Measurements from ENCODE around the gene CSAD. TPM values are rescaled to one million over a fixed set of nuclear protein-coding genes. Genes with fewer than 3 reads are reported as not detected.

The CSAD gene, protein sequence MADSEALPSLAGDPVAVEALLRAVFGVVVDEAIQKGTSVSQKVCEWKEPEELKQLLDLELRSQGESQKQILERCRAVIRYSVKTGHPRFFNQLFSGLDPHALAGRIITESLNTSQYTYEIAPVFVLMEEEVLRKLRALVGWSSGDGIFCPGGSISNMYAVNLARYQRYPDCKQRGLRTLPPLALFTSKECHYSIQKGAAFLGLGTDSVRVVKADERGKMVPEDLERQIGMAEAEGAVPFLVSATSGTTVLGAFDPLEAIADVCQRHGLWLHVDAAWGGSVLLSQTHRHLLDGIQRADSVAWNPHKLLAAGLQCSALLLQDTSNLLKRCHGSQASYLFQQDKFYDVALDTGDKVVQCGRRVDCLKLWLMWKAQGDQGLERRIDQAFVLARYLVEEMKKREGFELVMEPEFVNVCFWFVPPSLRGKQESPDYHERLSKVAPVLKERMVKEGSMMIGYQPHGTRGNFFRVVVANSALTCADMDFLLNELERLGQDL
- polyA plus RNA-seq (ENCODE audit: insufficient read length in 4 of 4), result 100 to 1,000 TPM in 2 of 4 donors, 10 to 100 TPM in 2; 25.9 to 126 (median 69.1) TPM

DNA sequence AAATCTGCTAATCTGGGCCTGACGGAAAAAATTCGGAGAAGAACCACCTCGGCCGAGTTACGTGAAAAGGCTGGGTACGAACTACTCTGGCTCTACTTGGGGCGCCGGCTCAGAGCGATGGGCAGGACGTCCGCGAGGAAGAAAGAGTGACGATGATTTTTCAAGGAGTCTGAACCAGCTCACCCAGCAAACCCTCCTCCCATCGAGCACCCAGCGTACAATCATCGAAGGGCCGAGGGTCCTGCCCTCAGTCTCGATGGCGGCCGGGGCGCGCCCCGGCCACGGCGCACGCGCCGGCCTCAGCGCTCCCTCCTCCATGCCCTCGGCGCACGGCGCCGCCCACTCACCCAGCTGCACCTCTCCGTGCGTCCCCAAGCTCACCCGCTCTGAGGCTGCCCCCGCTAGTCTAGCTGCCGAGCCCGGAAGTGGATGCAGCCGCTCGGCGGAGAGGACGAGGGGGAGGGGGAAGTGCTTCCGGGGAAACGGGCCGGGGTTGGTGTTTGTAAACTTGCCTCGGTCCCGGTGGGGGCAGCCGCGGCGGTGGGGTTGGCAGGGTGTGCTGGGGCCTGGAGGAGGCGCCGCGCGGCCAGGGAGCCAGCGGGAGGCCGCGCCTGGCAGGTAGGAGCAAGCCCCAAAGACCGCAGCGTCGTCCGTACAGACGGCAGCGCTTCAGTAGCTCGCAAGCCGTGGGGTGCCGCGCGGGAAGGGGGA is at the start of gene CSAD, which contains the start of gene ZNF740:
CSAD (minus strand) TSS at position 706 of the 711 bp plus-strand sequence. CDS start 7,455 bp downstream, outside the sequence.
ZNF740 (plus strand) TSS at position 503 of the 711 bp plus-strand sequence. CDS start 1,262 bp downstream, outside the sequence.
- peak; percentile 84 to 95 (median 92) for DNase-seq (ENCODE audit: low read depth in 4 of 4, low spot score in 2 of 4)

DNA sequence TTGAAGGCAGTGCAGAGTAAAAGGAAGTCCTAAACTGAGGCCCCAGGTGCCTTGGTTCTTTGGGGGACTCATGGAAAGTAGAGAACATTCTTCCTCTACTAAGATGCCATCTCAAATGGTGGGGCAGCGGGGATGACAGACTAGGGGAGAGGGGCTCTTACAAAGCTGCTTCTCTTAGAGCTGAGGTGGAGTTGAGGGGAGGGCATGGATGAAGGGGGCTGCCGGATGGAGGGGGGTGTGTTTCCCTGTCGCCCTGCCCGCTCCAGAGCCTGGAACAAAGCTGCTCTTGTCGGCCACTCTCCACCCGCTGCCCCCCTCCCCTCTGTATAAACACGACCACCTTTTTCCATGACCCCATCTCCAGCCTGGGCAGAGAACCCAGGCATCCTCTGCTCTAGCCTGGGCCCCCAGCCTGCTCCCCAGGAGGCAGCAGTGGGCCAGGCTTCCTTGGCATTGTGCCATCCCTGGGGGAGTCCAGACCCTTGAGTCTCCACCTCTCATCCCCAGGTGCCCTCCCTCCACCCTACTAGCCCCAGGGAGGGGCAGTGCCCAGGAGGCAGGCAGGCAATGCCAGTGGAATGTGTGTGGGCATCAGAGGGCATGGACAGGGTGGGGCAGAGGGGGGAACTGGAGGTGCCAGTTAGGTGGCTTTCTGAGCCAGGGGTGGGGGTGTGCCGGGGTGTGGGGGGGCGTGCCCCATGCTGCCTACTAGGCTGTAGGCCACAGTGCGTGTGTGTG is 49.6 kb upstream of the CSAD start:
- DNase-seq (ENCODE audit: low read depth in 4 of 4, low spot score in 2 of 4), result no peak

DNA sequence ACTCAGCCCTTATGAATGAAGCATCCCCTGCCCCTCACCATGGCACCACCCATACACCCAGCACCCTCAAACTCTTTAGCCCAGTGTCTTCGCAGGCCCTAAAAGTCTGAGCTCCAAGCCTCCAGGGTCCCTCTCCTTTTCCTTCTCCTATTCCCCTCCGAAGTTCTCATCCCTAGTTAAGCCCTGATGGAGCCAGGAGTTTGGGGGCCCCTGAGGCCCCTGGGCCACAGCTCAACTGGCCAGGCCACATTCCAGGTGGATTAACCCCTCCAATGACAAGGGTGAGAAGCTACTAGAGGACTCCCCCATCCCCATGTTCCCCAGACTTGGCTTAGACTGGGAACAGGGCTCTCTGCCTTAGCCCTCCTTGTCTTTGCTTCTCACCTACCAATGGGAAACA is 48.7 kb upstream of the CSAD start:
- no peak for DNase-seq (ENCODE audit: low read depth in 4 of 4, low spot score in 2 of 4)

DNA sequence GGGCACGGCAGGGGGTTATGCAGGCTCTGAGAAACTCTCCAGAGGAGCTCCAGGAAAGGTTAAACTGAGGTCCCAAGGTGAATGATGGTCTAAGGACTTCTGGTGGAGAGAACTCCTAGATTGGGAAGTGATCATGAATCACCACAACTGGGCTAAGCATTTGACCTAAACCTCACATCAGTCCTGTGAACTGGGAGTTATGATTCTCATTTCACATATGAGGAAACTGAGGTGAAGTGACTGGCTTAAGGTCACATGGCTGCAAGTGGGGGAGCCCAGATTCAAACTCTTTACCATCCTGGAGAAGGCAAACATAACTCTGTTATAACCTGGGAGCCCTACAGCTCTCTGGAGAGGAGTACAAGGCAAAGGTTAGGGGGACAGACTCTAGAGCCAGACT is 47.1 kb upstream of the CSAD start:
- no peak for DNase-seq (ENCODE audit: low read depth in 4 of 4, low spot score in 2 of 4)

DNA sequence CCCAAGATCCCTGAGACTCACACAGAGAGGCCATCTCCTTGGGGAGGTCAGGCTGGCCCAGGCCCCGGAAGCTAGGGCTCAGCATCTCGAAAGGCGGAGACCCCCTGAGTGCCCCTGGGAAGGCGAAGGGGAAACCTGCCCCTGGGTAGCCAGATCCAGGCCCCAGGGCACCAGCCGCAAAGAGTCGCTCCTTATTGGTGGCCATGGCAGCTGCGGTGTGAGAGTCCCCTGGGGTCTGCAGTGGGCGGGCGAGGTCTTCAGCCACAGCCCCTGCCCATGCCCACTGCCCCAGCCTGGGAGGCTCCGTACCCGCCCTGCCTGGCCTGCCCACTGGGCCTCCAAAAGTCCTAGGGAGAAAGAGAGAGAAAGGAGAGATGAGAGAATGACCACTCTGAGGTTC is 46.6 kb upstream of the CSAD start:
- DNase-seq (ENCODE audit: low read depth in 4 of 4, low spot score in 2 of 4), result no peak

DNA sequence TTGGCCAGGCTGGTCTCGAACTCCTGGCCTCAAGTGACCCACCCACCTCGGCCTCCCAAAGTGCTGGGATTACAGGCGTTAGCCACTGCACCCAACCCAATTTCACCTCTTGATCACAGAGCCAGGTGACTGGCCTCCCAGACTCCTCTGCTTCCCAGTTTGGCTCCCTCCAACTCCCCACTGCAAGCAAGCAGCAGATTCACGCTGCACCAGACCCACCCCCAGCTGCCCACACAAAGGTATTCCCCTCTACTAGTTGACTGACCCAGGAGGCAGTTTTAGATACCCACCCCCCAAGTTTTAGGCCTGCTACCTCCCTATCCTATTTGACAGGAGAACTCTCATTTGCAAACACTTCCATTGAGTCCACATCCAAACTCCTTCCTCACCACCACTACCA is 46.1 kb upstream of the CSAD start:
- DNase-seq (ENCODE audit: low read depth in 4 of 4, low spot score in 2 of 4), result no peak

DNA sequence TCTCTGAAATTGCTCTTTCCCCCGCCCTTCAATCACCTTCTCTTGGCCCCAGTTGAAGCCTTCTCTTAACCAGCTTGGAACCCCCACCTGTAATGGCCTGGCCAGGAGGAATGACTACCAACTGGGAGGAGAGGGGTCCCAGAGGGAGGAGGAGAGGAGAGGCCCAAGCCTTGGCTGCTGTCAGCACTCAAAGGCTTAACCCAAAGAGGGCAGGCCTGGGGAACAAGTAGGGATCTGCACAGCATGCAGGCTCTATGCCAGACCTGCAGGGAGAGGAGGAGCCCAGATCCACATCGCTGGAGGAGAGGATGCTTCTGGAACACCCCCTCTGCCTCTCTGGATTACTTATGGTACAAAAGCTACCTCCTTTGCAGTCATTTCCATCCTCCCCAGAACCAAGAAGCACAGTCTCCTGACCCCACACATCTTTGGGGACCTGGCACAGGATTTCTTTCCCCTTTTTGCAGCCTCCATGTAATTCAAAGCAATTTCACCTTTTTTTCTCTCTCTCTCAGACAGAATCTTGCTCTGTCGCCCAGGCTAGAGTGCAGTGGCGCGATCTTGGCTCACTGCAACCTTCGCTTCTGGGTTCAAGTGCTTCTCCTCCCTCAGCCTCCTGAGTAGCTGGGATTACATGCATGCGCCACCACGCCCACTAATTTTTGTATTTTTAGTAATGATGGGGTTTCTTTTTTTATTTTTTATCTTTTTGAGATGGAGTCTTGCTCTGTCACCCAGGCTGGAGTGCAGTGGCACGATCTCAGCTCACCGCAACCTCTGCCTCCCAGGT is 45.1 kb upstream of the CSAD start:
- DNase-seq (ENCODE audit: low read depth in 4 of 4, low spot score in 2 of 4), result no peak

DNA sequence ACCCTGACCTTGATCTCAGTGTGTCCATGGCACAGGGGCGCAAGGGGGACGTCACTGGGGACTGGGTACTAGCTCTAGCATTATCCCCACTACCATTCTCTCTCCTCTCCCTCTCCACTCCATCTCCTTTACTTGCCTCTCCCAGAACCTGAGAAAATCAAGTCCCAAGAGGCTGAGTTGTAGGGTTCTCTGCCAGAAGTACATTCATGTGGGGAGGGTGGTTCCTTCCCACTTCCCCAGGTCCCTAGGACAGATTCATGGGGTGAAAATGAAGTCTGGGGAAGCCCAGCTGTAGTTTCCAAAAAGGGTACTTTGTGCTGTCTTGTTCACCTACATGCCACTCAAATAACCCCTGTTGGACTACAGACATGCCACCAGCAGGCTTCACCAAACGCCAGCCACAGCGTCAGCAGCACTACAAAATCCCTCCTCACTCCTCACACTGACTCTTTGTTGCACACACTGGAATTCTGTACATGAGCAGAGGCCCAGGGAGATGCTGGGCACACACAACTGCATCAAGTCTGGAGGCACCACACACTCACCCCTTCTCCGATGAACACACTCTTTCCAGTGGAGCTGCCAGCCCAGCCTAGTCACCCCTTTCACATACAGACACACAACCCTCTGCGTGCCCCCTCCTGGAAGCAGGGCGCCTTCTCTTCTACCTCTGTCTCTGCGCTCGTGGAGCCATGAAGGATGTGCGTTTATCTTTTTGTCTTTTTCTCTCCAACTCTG is 44.3 kb upstream of the CSAD start:
- no peak for DNase-seq (ENCODE audit: low read depth in 4 of 4, low spot score in 2 of 4)

DNA sequence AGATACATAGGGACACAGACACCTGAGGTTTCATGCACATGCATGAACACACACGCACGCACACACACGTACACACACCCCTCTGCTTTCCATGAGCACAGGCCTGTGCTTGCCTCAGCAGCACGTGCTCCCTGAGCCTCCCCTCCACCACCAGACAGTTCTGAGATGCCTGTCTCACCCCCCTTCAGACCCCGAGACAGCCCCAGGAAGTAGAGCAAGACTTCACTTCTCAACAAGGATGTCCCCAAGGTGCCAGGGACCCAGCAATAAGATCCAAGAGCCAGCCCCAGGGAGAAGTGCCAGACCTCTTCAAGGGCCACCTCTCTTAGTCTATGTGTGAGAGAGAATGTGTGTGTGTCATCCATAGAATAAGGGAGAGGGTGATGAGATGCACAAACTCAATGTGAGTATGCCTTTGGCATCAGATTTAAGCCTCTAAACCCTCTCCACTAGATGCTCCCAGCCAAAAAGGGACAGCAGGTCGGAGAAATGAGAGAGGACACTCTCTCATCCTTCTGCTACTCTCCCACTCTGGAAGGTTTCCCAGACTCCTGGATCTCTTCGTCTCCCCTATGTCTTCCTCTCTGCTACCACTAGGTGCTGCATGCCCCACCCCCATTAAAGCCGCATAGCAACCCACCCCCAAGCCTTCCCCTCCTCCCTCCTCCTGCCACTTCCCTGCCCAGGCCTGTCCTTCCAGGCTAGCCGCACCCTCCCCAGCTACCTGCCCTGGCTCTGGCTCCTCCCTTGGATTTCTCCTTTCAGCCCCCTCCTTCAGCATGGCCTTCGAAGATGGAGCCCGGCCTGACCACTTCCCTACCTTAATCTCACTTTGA is 43.6 kb upstream of the CSAD start:
- no peak for DNase-seq (ENCODE audit: low read depth in 4 of 4, low spot score in 2 of 4)

DNA sequence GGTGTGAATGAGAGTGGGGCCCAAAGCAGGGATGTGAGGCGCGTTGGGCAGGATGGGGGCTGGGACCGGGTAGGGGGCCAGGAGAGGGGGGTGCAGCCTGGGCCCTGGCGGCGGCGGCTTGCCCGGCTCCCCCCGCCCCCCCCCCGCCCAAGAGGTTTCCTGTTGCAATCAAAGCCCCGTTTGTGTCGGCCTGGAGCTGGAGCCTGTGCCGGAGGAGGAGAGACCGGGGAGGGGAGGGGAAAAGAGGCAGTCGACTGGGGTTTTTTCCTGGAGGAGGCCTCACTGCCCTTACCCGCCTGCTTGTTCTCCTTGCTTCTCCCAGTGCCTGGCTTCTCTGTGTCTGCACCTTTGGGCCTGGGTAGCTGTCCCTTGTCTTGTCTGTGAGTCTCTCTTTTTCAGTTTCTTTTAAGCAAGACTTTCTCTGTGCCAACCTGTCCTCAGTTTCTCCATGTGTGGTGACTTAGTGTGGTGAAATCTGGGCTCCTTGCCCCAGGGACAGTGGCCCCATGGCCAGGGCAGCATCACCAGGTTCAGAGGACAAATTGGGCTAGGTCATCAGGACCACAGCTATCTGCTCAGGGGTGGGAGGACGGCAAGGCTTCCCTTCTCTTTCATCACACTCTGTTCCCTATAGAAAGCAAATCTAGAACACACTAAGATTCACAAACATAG is 42.8 kb upstream of the CSAD start:
- no peak for DNase-seq (ENCODE audit: low read depth in 4 of 4, low spot score in 2 of 4)

DNA sequence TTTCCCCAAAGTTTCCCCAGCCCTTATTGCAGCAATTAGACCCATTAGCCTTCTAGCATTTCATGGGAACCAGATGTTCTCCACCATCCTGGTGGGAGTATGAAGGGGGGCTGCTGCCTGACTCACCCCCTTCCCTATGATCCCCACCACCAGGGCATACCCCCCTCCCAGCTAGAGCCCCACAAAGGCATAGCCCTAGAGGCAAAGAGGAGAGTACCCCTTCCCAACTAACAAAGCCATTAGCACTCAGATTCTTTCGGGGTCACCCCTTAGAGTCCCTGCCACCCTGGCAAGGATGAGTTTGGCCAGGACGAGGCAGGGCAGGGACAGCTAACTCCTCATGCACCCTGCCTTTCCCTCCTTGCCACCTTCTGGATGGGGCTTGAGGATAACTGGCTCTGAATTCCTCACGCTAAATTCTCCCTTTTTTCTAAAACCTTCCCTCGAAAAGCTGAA is 42.1 kb upstream of the CSAD start:
- DNase-seq (ENCODE audit: low read depth in 4 of 4, low spot score in 2 of 4), result no peak

DNA sequence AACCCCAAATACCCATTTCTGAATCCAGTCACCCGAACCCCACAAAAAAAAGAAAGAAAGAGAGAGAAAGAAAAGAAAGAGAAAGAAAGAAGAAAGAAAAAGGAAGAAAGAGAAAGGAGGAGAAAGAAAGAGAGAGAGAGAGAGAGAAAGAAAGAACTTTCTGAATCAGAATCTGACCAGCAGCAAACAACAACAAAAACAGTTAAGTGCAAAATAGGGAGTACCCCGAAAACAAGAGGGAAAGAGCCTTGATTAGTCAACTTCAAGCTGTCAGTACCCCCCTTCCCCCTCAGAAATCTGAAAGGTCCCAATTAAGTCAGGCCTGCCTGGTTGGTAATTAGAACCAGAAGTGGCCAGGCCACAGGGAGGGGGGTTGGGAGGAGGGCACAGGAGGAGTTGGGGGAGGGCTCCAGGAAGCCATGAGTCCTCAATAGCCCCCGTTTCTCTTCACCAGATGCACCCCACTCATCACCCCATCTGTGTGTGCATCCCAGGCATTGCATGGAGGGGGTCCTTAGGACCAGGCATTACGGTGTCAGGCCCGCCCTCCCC is 41.5 kb upstream of the CSAD start:
- no peak for DNase-seq (ENCODE audit: low read depth in 4 of 4, low spot score in 2 of 4)

DNA sequence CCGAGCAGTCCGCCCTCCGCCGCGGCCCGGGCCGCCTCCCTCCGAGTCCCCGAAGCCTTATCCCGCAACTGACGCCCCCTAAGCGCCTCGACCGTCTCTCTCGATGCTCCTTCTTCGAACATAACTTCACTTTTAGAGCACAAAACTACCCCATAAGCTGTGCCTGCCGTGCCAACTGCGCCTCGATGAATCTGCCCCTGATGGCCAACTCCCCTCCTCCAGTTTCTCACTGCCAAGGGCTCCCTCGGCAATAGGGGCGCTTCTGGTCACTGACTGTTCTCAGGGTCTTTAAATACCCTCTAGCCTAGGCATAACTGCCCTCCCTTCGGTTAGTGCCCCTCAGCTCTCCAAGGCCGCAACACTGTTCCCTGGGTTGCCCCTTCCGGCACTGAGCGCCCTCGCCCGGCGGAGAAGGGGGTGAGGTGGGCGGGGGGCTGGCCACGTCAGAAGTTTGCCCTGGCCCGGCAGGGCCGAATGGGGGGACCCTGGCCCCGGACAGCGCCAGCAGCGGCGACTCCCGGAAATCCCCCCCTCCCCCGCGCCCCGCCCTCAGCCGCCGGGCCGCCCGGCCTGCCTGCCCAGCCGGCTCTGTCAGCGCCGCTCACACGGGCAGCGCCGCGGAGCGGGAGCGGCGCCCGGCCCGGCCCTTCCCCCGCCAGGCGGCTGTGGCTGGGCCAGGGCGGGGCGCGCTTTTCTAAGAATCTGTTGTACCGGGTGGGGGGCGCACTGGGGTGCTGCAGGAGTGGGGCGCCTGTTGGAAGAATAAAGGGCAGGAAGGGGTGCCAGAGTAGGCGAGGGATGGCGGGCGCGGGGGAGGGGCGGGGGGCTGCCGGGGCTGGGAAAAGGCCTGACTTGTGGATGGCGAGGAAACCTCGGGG is 40.7 kb upstream of the CSAD start:
- peak in 1 of 4 donors; percentile 55 for DNase-seq (ENCODE audit: low read depth in 4 of 4, low spot score in 2 of 4)

DNA sequence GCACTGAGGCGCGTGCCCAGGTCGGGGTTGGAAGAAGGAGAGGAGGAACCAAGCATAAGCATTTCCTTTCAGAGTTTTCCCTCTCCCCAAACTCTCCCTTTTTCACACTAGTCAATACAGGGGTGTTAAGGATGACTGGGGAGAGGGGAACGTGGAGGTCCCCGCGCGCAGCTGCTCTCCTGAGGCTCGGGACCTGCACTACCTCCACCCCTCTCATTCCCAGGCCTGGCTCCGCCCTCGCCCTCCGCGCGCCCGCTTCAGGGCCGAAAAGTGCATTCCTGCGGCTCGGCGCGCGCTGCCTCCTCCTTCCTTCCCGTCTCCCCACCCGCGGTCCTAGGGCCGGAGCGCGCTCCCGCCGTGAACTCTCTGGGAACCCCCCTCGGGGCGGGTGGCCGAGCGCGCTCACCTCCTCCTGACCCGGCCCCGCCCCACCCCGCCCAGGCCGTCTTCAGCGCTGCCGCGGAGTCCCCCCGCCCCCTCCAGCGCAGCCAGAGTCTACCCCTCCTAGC is 40.0 kb upstream of the CSAD start:
- DNase-seq (ENCODE audit: low read depth in 4 of 4, low spot score in 2 of 4), result peak; percentile 63 to 86 (median 81)

DNA sequence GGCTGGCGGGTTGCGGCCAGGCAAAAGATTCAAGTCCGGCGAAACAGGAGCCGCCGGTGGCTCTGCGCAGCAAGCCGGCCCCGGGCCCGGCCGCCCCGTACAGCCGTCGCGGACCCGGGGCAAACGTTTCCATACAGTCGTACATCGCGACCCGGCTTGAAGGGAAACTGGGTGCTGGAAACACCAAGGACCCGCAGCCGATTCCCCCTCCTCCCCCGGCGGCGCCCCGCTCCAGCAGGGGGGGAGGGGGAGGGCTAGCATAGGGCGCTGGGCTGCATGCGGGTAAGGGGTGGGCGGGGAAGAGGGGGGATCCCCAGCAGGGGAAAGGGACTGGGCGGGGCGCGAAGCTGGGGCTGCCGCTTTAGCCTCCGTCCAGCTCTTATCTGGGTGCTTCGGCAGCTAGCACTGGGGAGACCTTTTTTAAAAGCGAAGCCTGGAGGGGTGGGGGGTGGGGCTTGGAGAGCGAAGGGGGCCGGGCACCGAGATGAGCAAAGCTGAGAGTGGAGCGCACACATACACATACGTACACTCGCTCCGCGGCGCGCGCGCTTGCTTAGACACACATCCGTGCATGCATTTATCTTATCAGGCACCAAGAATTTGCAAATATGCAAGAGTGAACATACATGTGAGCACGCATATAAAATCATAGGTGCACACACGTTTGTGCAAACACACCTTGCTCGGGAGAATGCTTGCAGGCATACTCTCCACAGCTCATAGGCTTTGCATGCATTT is 39.4 kb upstream of the CSAD start:
- no peak for DNase-seq (ENCODE audit: low read depth in 4 of 4, low spot score in 2 of 4)
